Endothelial cell of umbilical vein (primary cell): ENCODE measurements around the gene HDAC10. TPM values are rescaled to one million over a fixed set of nuclear protein-coding genes. Genes with fewer than 3 reads are reported as not detected.

ENCODE experiments used
- BruUV-seq: library from RNA; stranded (reverse); fragments of 400-500 nt; replicated peaks from 2 replicates; lab custom pipeline; 2021; lab: Mats Ljungman, UMichigan
- CTCF ChIA-PET: fragments of 300-600, 350-600 bp; sonication (Branson Sonifier 250); formaldehyde crosslinking; loops from one replicate; lab custom pipeline; 2021; ENCODE audit warnings: antibody characterized with exemption, inconsistent platforms; lab: Charles Lee
- POLR2A ChIA-PET: fragments of 300-600, 350-600 bp; sonication (Branson Sonifier 250); formaldehyde crosslinking; loops from one replicate; lab custom pipeline; 2021; ENCODE audit warnings: antibody characterized with exemption, inconsistent platforms; lab: Charles Lee
- DNase-seq: peaks from one replicate; pipeline ENCODE4 v3.0.0-alpha.2; 2011; ENCODE audit warnings: low read depth, low spot score
- FAIRE-seq: peaks from 2 replicates; lab custom pipeline; 2011; peaks lifted over from hg19 to GRCh38; lab: Jason Lieb, UNC
- H2AFZ ChIP-seq: 2 replicates; pipeline ENCODE4 v1.6.0; 2012; ENCODE audit warnings: low read depth, low read length, control low read depth, inconsistent platforms
- H3K27ac ChIP-seq: 2 replicates; pipeline ENCODE4 v1.5.1; 2011; ENCODE audit warnings: low read depth, mild to moderate bottlenecking, control low read depth, low read length, moderate library complexity; ENCODE audit not compliant: insufficient read depth
- H3K27me3 ChIP-seq, 2 experiments: 2 replicates each; pipeline versions ENCODE4 v1.6.0 to v1.6.1; 2011; ENCODE audit warnings: low read length in 2 of 2, mixed read lengths in 1 of 2; ENCODE audit not compliant: control insufficient read depth in 2 of 2, insufficient read depth in 2 of 2
- H3K36me3 ChIP-seq, 2 experiments: 2 replicates in 1 of 2; 3 replicates in 1 of 2; pipeline ENCODE4 v1.5.1; 2011; ENCODE audit warnings: low read length in 2 of 2, mild to moderate bottlenecking in 1 of 2, moderate library complexity in 1 of 2; ENCODE audit not compliant: control insufficient read depth in 2 of 2, insufficient read depth in 2 of 2; ENCODE audit errors: extremely low read depth in 1 of 2
- H3K4me1 ChIP-seq: 3 replicates; pipeline ENCODE4 v1.5.1; 2011; ENCODE audit warnings: mild to moderate bottlenecking, low read length; ENCODE audit not compliant: control insufficient read depth, insufficient read depth; ENCODE audit errors: extremely low read depth
- H3K4me2 ChIP-seq: 2 replicates; pipeline ENCODE4 v1.6.1; 2011; ENCODE audit warnings: low read length, control low read depth, mixed read lengths; ENCODE audit not compliant: insufficient read depth
- H3K4me3 ChIP-seq, 3 experiments: fragments of 200-600 bp in 1 of 3; sonication (generic), shearing (Covaris generic) in 1 of 3; replicated peaks in 1 of 3; 2 replicates each; pipeline ENCODE4 v1.5.1; 2011 to 2016; ENCODE audit warnings: control low read depth in 3 of 3, low read length in 3 of 3, mild to moderate bottlenecking in 2 of 3, inconsistent platforms in 1 of 3, low read depth in 1 of 3, moderate library complexity in 1 of 3; ENCODE audit not compliant: insufficient read depth in 1 of 3
- H3K79me2 ChIP-seq: 2 replicates; pipeline ENCODE4 v1.6.0; 2012; ENCODE audit warnings: low read length, inconsistent platforms; ENCODE audit not compliant: control insufficient read depth, insufficient read depth
- H3K9ac ChIP-seq: replicated peaks from 2 replicates; pipeline ENCODE3; 2011; ENCODE audit warnings: low read length, control low read depth; ENCODE audit not compliant: insufficient read depth; ENCODE audit errors: extremely low read depth
- H3K9me1 ChIP-seq: replicated peaks from 3 replicates; pipeline ENCODE4 v1.6.0; 2011; ENCODE audit warnings: mild to moderate bottlenecking, low read length; ENCODE audit not compliant: control insufficient read depth, insufficient read depth; ENCODE audit errors: extremely low read depth
- H3K9me3 ChIP-seq: replicated peaks from 2 replicates; pipeline ENCODE4 v1.5.1; 2012; ENCODE audit warnings: low read length, inconsistent platforms; ENCODE audit not compliant: control insufficient read depth, insufficient read depth
- H4K20me1 ChIP-seq: replicated peaks from 2 replicates; pipeline ENCODE3; 2011; ENCODE audit warnings: mild to moderate bottlenecking, low read length; ENCODE audit not compliant: control insufficient read depth, insufficient read depth; ENCODE audit errors: extremely low read depth
- CTCF ChIP-seq, 2 donors: IDR thresholded peaks; 1 replicate in 1 of 2; 2 replicates in 1 of 2; pipeline ENCODE4 v1.5.1; 2011; ENCODE audit warnings: low read length in 2 of 2, mild to moderate bottlenecking in 2 of 2, moderate library complexity in 2 of 2, control low read depth in 1 of 2, inconsistent platforms in 1 of 2, low read depth in 1 of 2; ENCODE audit not compliant: insufficient read depth in 1 of 2; ENCODE audit errors: extremely low read depth in 1 of 2
- EZH2 ChIP-seq: IDR thresholded peaks from 2 replicates; pipeline ENCODE4 v1.6.1; 2012; ENCODE audit warnings: borderline replicate concordance, low read depth, mild to moderate bottlenecking, moderate library complexity, low read length, inconsistent platforms; ENCODE audit not compliant: severe bottlenecking
- FOS ChIP-seq: IDR thresholded peaks from 2 replicates; pipeline ENCODE4 v1.6.1; 2011; ENCODE audit warnings: mild to moderate bottlenecking, low read length, moderate library complexity, borderline replicate concordance; ENCODE audit not compliant: insufficient read depth
- GATA2 ChIP-seq: IDR thresholded peaks from 2 replicates; pipeline ENCODE4 v1.7.0; 2011; ENCODE audit warnings: low read depth, mild to moderate bottlenecking, moderate library complexity, mixed read lengths, low read length; ENCODE audit not compliant: insufficient read length, insufficient read depth
- JUN ChIP-seq: IDR thresholded peaks from 2 replicates; pipeline ENCODE4 v1.6.1; 2011; ENCODE audit warnings: borderline replicate concordance, low read depth; ENCODE audit not compliant: insufficient read length, insufficient read depth
- MAX ChIP-seq: IDR thresholded peaks from 2 replicates; pipeline ENCODE4 v1.6.1; 2011; ENCODE audit not compliant: insufficient read depth, insufficient read length
- MYC ChIP-seq: IDR thresholded peaks from one replicate; pipeline ENCODE4 v1.6.1; 2011; ENCODE audit warnings: mild to moderate bottlenecking, low read depth, low read length
- POLR2A ChIP-seq: IDR thresholded peaks from 2 replicates; pipeline ENCODE4 v1.6.1; 2012; ENCODE audit warnings: low read depth, mild to moderate bottlenecking, control low read depth, low read length
- POLR2AphosphoS5 ChIP-seq: IDR thresholded peaks from 2 replicates; pipeline ENCODE4 v1.6.1; 2012; ENCODE audit warnings: low read depth, mild to moderate bottlenecking, control low read depth, low read length, moderate library complexity; ENCODE audit not compliant: insufficient read depth
- dilution Hi-C: fragments of 300-500 bp; cut with MboI; formaldehyde crosslinking; loops from one replicate; pipeline ENCODE4 v1.15.0; 2019; ENCODE audit warnings: low sequenced_read_pairs; ENCODE audit not compliant: extremely low pct_ligation_motif_present
- intact Hi-C: fragments of 100-400 bp; cut with micrococcal nuclease; formaldehyde crosslinking; loops from one replicate; pipeline ENCODE4 v1.10.0; 2022
- polyA plus RNA-seq, 4 experiments: library from polyadenylated mRNA; depleted of rRNA in 3 of 4; stranded (reverse) in 3 of 4; unstranded in 1 of 4; fragments of >200 nt; gene quantifications; 2 replicates each; pipeline versions ENCODE4 v1.2.1 to v1.2.3, GENCODE V29; 2011 to 2012; ENCODE audit warnings: missing spikeins in 1 of 4
- total RNA-seq: library from RNA; stranded (reverse); gene quantifications from 2 replicates; pipeline ENCODE4 v1.2.3, GENCODE V29; 2021

HDAC10 gene
- total and polyA plus RNA-seq, 2 donors (not counting 3 experiments of a cell fraction or from before 2014, with no cell fraction given) = 32.6 to 47.0 TPM

GRCh38 chr22:50282361-50283155 lies 31.5 kb upstream of the HDAC10 start:
- intact Hi-C loops = no loop called here
- DNase-seq (no peak), FAIRE-seq (no peak)
- no peak overlapping the region for H3K9ac ChIP-seq
- H3K4me1 ChIP-seq = peaks cover 2% of the 10 kb centered on the region
- no peaks in the 10 kb centered on the region for H3K9me3 ChIP-seq
- no peaks in the 10 kb centered on the region for H3K27me3 ChIP-seq
- dilution Hi-C loops = no loop called here
- no peaks in the 10 kb centered on the region for H3K79me2 ChIP-seq
- H3K9me1 ChIP-seq = no peaks in the 10 kb centered on the region
- no peak overlapping the region for H3K4me2 ChIP-seq
- no peaks in the 10 kb centered on the region for H4K20me1 ChIP-seq
- TF ChIP-seq GATA2 = no peak
- no peak for TF ChIP-seq FOS
- TF ChIP-seq CTCF (IDR thresholded peaks at IDR 0.05; ENCODE audit: extremely low read depth in 1 of 2, insufficient read depth in 1 of 2, low read depth in 1 of 2, low read length in 2 of 2) = no peak
- TF ChIP-seq MYC = no peak
- no peak for TF ChIP-seq EZH2
- TF ChIP-seq POLR2A = no peak
- no peak for TF ChIP-seq JUN
- TF ChIP-seq MAX = no peak
- no peak for TF ChIP-seq POLR2AphosphoS5
- no peak overlapping the region for H3K27ac ChIP-seq
- ChIA-PET POLR2A (no interaction called here), CTCF (interaction anchor here (0.6 to 1.6 kb wide), 3 partner anchors 11 to 23 kb away, joined by 3 to 7 read pairs (median 3); no protein-coding TSS in a partner anchor)
- no peak overlapping the region for H2AFZ ChIP-seq
- H3K4me3 ChIP-seq = no peak overlapping the region
- H3K36me3 ChIP-seq = peaks cover 43 to 78% of the 10 kb centered on the region in 2 experiments
- BruUV-seq = no TSS peak
